B cell (primary cell): Measurements from ENCODE around the gene STX18. TPM values are rescaled to one million over a fixed set of nuclear protein-coding genes. Genes with fewer than 3 reads are reported as not detected.

ENCODE experiments used
- ATAC-seq: fragments of 200-7000 bp; cut with Tn5 transposase; one replicate; pipeline ENCODE4 v1.10.0; 2021; ENCODE audit warnings: low read depth, mild to moderate bottlenecking, moderate number of reproducible peaks, moderate library complexity
- CTCF ChIA-PET: fragments of 350-600 bp; sonication (Branson Sonifier 250); formaldehyde crosslinking; loops from one replicate; lab custom pipeline; 2021; ENCODE audit warnings: antibody characterized with exemption, inconsistent platforms; lab: Charles Lee
- POLR2A ChIA-PET: fragments of 350-600 bp; sonication (Branson Sonifier 250); formaldehyde crosslinking; loops from one replicate; lab custom pipeline; 2021; ENCODE audit warnings: antibody characterized with exemption; lab: Charles Lee
- DNase-seq: peaks from one replicate; pipeline ENCODE4 v3.0.0; 2013
- H2AFZ ChIP-seq: 2 replicates; pipeline ENCODE4 v1.6.1; 2012; ENCODE audit warnings: mild to moderate bottlenecking, low read depth, low read length; ENCODE audit not compliant: insufficient read depth, poor library complexity, severe bottlenecking
- H3K27ac ChIP-seq, 2 donors: 1 replicate in 1 of 2; 2 replicates in 1 of 2; pipeline ENCODE4 v1.5.1; 2012 to 2013; ENCODE audit warnings: low read length in 2 of 2, mild to moderate bottlenecking in 2 of 2, moderate library complexity in 1 of 2
- H3K27me3 ChIP-seq, 4 experiments: fragments of 200-600 bp in 1 of 4; sonication (generic) in 1 of 4; replicated peaks in 1 of 4; 1 replicate in 2 of 4; 2 replicates in 2 of 4; pipeline versions ENCODE4 v1.6.1 to v1.7.0; 2013 to 2016; ENCODE audit warnings: low read length in 3 of 4, mild to moderate bottlenecking in 2 of 4, mixed read lengths in 1 of 4, moderate library complexity in 1 of 4; ENCODE audit not compliant: insufficient read depth in 4 of 4, control insufficient read depth in 3 of 4; ENCODE audit errors: control extremely low read depth in 1 of 4
- H3K36me3 ChIP-seq, 2 experiments: replicated peaks in 1 of 2; 1 replicate in 1 of 2; 2 replicates in 1 of 2; pipeline versions ENCODE4 v1.6.1 to v1.7.1; 2013; ENCODE audit warnings: low read length in 1 of 2; ENCODE audit not compliant: insufficient read depth in 2 of 2, control insufficient read depth in 1 of 2; ENCODE audit errors: control extremely low read depth in 1 of 2, extremely low read depth in 1 of 2
- H3K4me1 ChIP-seq, 2 donors: fragments of 200-600 bp in 1 of 2; sonication (generic) in 1 of 2; 1 replicate in 1 of 2; 2 replicates in 1 of 2; pipeline versions ENCODE4 v1.5.1 to v1.6.1; 2013 to 2017; ENCODE audit warnings: low read length in 2 of 2; ENCODE audit not compliant: control insufficient read depth in 2 of 2, insufficient read depth in 2 of 2
- H3K4me2 ChIP-seq: replicated peaks from 2 replicates; pipeline ENCODE3; 2012; ENCODE audit warnings: mild to moderate bottlenecking, low read depth, low read length; ENCODE audit not compliant: poor library complexity, severe bottlenecking
- H3K4me3 ChIP-seq, 5 experiments: fragments of 200-600 bp in 1 of 5; sonication (generic) in 1 of 5; 1 replicate in 3 of 5; 2 replicates in 2 of 5; pipeline versions ENCODE4 v1.5.1 to v1.7.0; 2011 to 2016; ENCODE audit warnings: low read length in 4 of 5, mild to moderate bottlenecking in 4 of 5, low read depth in 2 of 5, control low read depth in 1 of 5, moderate library complexity in 1 of 5; ENCODE audit not compliant: insufficient read depth in 1 of 5; ENCODE audit errors: control extremely low read depth in 1 of 5, extremely low read depth in 1 of 5
- H3K79me2 ChIP-seq: fragments of 200-600 bp; sonication (generic); one replicate; pipeline ENCODE4 v1.6.0; 2016; ENCODE audit warnings: low read length; ENCODE audit not compliant: control insufficient read depth, insufficient read depth
- H3K9ac ChIP-seq: fragments of 200-600 bp; sonication (generic); 2 replicates; pipeline ENCODE4 v1.6.1; 2017; ENCODE audit warnings: mild to moderate bottlenecking, low read length, moderate library complexity
- H3K9me3 ChIP-seq, 3 donors: one replicate each; pipeline versions ENCODE4 v1.6.1 to v1.7.1; 2013; ENCODE audit warnings: low read length in 2 of 3; ENCODE audit not compliant: control insufficient read depth in 2 of 3, insufficient read depth in 1 of 3; ENCODE audit errors: control extremely low read depth in 1 of 3
- H4K20me1 ChIP-seq: 2 replicates; pipeline ENCODE4 v1.6.0; 2012; ENCODE audit warnings: mild to moderate bottlenecking, low read length; ENCODE audit not compliant: insufficient read depth, control insufficient read depth, poor library complexity, severe bottlenecking
- H3K27ac Mint-ChIP-seq: one replicate; pipeline ENCODE4 v1.8.0; 2021; ENCODE audit warnings: mixed read lengths
- H3K27me3 Mint-ChIP-seq: one replicate; pipeline ENCODE4 v1.8.0; 2021; ENCODE audit warnings: mixed read lengths
- H3K4me1 Mint-ChIP-seq: one replicate; pipeline ENCODE4 v1.8.0; 2021; ENCODE audit warnings: mixed read lengths
- H3K4me3 Mint-ChIP-seq: one replicate; pipeline ENCODE4 v1.8.0; 2021; ENCODE audit warnings: mixed read lengths
- H3K9me3 Mint-ChIP-seq: one replicate; pipeline ENCODE4 v1.8.0; 2022; ENCODE audit warnings: mixed read lengths; ENCODE audit not compliant: insufficient read depth
- EZH2 ChIP-seq: IDR thresholded peaks from 2 replicates; pipeline ENCODE4 v1.6.1; 2012; ENCODE audit warnings: borderline replicate concordance, low read depth, mild to moderate bottlenecking, moderate library complexity, low read length; ENCODE audit not compliant: insufficient read depth, poor library complexity, severe bottlenecking
- WGBS: methylation state at CpG from one replicate; pipeline ENCODE4 v1.1.5; 2013; ENCODE audit warnings: missing lambda C conversion rate; ENCODE audit not compliant: insufficient coverage; 5-methylcytosine and 5-hydroxymethylcytosine counted together
- intact Hi-C: fragments of 100-400 bp; cut with micrococcal nuclease; formaldehyde crosslinking; loops from one replicate; pipeline ENCODE4 v1.10.0; 2022
- polyA plus RNA-seq: library from polyadenylated mRNA; depleted of rRNA; stranded (reverse); fragments of >200 nt; gene quantifications from 2 replicates; pipeline ENCODE4 v1.2.3, GENCODE V29; 2012
- total RNA-seq, 2 donors: library from RNA; stranded (reverse); fragments of 120-200 nt in 1 of 2; gene quantifications; 1 replicate in 1 of 2; 2 replicates in 1 of 2; pipeline versions ENCODE4 v1.2.3 to v1.2.4, GENCODE V29; 2013 to 2022
- TF ChIP-seq, protein P1 (sequence below): fragments of 200-600 bp; IDR thresholded peaks from one replicate; pipeline ENCODE4 v1.8.0; 2022; ENCODE audit warnings: antibody characterized with exemption, mild to moderate bottlenecking

The STX18 gene
- total and polyA plus RNA-seq, 2 donors (not counting 1 experiment from before 2014, with no cell fraction given): 20.3 to 33.6 TPM

DNA sequence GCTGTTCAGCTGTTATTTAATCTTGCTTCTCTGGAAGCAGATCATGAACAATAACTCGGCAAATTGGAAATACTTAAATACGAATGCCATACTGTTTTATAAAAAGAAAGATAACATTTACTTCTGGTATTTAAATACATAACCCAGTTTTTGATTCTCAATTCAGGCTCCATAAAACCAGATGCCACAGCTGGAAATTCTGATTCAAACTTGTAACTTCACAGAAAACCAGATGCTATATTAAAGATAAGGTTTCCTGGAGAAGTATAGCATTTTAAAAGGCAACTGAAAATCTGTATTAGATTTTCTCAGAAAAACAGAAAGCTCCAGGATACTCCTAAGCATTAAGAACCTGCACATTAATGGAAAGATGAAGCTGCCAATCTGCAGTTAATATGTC, 40.2 kb downstream of the STX18 start:
- DNase-seq (no peak), ATAC-seq (no peak)
- Histone ChIP-seq H3K27me3 (no peaks in the 10 kb centered on the region), H3K4me2 (no peak overlapping the region), H3K79me2 (peaks cover 26% of the 10 kb centered on the region), H3K9ac (no peak overlapping the region), H3K36me3 (no peaks in the 10 kb centered on the region), H3K27ac (no peak overlapping the region), H2AFZ (no peak overlapping the region), H4K20me1 (peaks cover 5% of the 10 kb centered on the region), H3K9me3 (no peaks in the 10 kb centered on the region), H3K4me1 (peaks cover 3 to 6% of the 10 kb centered on the region in 2 donors), H3K4me3 (no peak overlapping the region)
- H3K4me3 Mint-ChIP-seq: no peak overlapping the region
- no peak overlapping the region for H3K27ac Mint-ChIP-seq
- no peaks in the 10 kb centered on the region for H3K27me3 Mint-ChIP-seq
- POLR2A ChIA-PET: no interaction called here
- intact Hi-C loops: no loop called here
- CTCF ChIA-PET: interaction anchor here (1.1 to 1.4 kb wide), 2 partner anchors 12 to 21 kb away, joined by 3 read pairs; no protein-coding TSS in a partner anchor
- TF ChIP-seq, protein P1, sequence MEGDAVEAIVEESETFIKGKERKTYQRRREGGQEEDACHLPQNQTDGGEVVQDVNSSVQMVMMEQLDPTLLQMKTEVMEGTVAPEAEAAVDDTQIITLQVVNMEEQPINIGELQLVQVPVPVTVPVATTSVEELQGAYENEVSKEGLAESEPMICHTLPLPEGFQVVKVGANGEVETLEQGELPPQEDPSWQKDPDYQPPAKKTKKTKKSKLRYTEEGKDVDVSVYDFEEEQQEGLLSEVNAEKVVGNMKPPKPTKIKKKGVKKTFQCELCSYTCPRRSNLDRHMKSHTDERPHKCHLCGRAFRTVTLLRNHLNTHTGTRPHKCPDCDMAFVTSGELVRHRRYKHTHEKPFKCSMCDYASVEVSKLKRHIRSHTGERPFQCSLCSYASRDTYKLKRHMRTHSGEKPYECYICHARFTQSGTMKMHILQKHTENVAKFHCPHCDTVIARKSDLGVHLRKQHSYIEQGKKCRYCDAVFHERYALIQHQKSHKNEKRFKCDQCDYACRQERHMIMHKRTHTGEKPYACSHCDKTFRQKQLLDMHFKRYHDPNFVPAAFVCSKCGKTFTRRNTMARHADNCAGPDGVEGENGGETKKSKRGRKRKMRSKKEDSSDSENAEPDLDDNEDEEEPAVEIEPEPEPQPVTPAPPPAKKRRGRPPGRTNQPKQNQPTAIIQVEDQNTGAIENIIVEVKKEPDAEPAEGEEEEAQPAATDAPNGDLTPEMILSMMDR: no peak
- TF ChIP-seq EZH2: no peak
- H3K4me1 Mint-ChIP-seq: peaks cover 8% of the 10 kb centered on the region
- WGBS: no CpG with 5 or more reads among the region's 2 CpGs
- H3K9me3 Mint-ChIP-seq: no peaks in the 10 kb centered on the region

GRCh38 chr4:4499438-4500123, 42.3 kb downstream of the STX18 start:
- no peak overlapping the region for H3K27ac ChIP-seq
- H3K27ac Mint-ChIP-seq: no peak overlapping the region
- peaks cover 8% of the 10 kb centered on the region for H3K4me1 Mint-ChIP-seq
- peaks cover 5% of the 10 kb centered on the region for H4K20me1 ChIP-seq
- intact Hi-C loops: no loop called here
- DNase-seq (no peak), ATAC-seq (no peak)
- no peak overlapping the region for H3K4me3 Mint-ChIP-seq
- no peaks in the 10 kb centered on the region for H3K9me3 Mint-ChIP-seq
- H3K27me3 Mint-ChIP-seq: no peaks in the 10 kb centered on the region
- no peak overlapping the region for H3K9ac ChIP-seq
- peaks cover 19% of the 10 kb centered on the region for H3K79me2 ChIP-seq
- no peak overlapping the region for H3K4me3 ChIP-seq
- H3K9me3 ChIP-seq: no peaks in the 10 kb centered on the region
- H3K4me2 ChIP-seq: no peak overlapping the region
- no peak for TF ChIP-seq EZH2
- peaks cover 3 to 6% of the 10 kb centered on the region in 2 donors for H3K4me1 ChIP-seq
- no peak overlapping the region for H2AFZ ChIP-seq
- H3K36me3 ChIP-seq: no peaks in the 10 kb centered on the region
- no peaks in the 10 kb centered on the region for H3K27me3 ChIP-seq
- CTCF ChIA-PET: no interaction called here
- POLR2A ChIA-PET: no interaction called here
- 92% methylated on average over 1 of the region's 4 CpGs for WGBS
